Measurements from ENCODE around the gene DISP2.

Gene DISP2

GRCh38 chr15:40357723-40358470 is at the start of gene DISP2:
Gene DISP2, plus strand, starts transcription at chr15:40358219. Its CDS starts 103 bp downstream, at chr15:40358322.
- DNase-seq, result peak; percentile 20

GRCh38 chr15:40309344-40309862 is 48.6 kb upstream of the DISP2 start:
- no peak for DNase-seq

- no peak for DNase-seq
Measured at GRCh38 chr15:40310001-40310959, 47.7 kb upstream of the DISP2 start.

GRCh38 chr15:40310993-40311392 is 47.0 kb upstream of the DISP2 start:
- DNase-seq, result no peak

GRCh38 chr15:40312370-40313158 is 45.5 kb upstream of the DISP2 start:
- DNase-seq, result no peak

- DNase-seq, result no peak
Measured at GRCh38 chr15:40313531-40314398, 44.3 kb upstream of the DISP2 start.

- no peak for DNase-seq
Measured at GRCh38 chr15:40314723-40315276, 43.2 kb upstream of the DISP2 start.

- DNase-seq, result no peak
Measured at GRCh38 chr15:40316931-40317330, 41.1 kb upstream of the DISP2 start.

- DNase-seq, result no peak
Measured at GRCh38 chr15:40317580-40317979, 40.4 kb upstream of the DISP2 start.

- no peak for DNase-seq
Measured at GRCh38 chr15:40320409-40320808, 37.6 kb upstream of the DISP2 start.

- DNase-seq, result peak; percentile 24
Measured at GRCh38 chr15:40320931-40321371, 37.1 kb upstream of the DISP2 start.

- peak; percentile 14 for DNase-seq
Measured at GRCh38 chr15:40322531-40323238, 35.3 kb upstream of the DISP2 start.

- peak; percentile 72 for DNase-seq
Measured at GRCh38 chr15:40323239-40323952, 34.6 kb upstream of the DISP2 start, which contains the start of gene INAFM2. Gene INAFM2, plus strand, starts transcription at chr15:40323692. Its CDS starts 364 bp downstream, at chr15:40324056.

- no peak for DNase-seq
Measured at GRCh38 chr15:40323953-40324937, 33.8 kb upstream of the DISP2 start.

GRCh38 chr15:40325188-40325587 is 32.8 kb upstream of the DISP2 start:
- no peak for DNase-seq

- no peak for DNase-seq
Measured at GRCh38 chr15:40325700-40326099, 32.3 kb upstream of the DISP2 start.

- DNase-seq, result no peak
Measured at GRCh38 chr15:40327457-40327856, 30.6 kb upstream of the DISP2 start.

- no peak for DNase-seq
Measured at GRCh38 chr15:40328176-40328575, 29.8 kb upstream of the DISP2 start.

GRCh38 chr15:40328751-40329150 is 29.3 kb upstream of the DISP2 start:
- DNase-seq, result no peak

Measured in NCI-H2081 treated with DMSO at 0.1 percent for 48 hours (cell line).